ENCODE results near the gene IGF1R.

IGF1R gene

DNA sequence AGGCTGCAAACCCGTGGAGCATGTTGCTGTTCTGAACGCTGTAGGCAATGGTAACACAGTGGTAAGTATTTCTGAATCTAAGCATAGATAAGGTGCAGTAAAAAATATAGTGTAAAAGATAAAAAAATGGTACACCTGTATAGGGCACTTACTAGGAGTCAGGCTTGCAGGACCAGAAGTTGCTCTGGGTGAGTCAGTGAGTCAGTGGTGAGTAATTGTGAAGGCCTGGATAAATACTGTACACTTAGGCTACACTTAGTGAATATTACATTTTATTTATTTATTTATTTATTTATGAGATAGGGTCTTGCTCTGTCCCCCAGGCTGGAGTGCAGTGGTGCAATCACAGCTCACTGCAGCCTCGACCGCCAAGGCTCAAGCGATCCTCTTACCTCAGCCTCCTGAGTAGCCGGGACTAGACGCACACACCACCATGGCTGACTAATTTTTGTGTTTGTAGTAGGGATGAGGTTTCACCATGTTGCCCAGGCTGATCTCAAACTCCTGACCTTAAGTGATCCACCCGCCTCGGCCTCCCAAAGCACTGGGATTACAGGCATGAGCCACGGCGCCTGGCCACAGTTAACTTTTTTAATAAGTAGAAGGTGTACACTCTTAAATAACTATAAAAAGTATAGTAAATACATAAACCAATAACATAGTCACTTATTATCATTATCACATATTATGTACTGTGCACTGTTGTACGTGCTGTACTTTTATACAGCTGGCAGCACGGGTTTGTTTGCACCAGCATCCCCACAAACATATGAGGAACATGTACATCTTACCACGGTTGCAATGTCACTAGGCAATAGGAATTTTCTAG, 155.1 kb downstream of the IGF1R start:
- Mint-ChIP-seq H3K36me3 (ENCODE audit: low read depth) (no peaks in the 10 kb centered on the region), H3K27ac (no peak overlapping the region), H3K4me3 (no peak overlapping the region), H3K4me1 (ENCODE audit: low read depth) (peaks cover 7% of the 10 kb centered on the region), H3K27me3 (ENCODE audit: low read depth) (no peaks in the 10 kb centered on the region), H3K9me3 (no peaks in the 10 kb centered on the region)
- DNase-seq (ENCODE audit: low spot score), result no peak

- Mint-ChIP-seq H3K4me1 (ENCODE audit: low read depth) (peaks cover 7% of the 10 kb centered on the region), H3K9me3 (no peaks in the 10 kb centered on the region), H3K36me3 (ENCODE audit: low read depth) (no peaks in the 10 kb centered on the region), H3K27me3 (ENCODE audit: low read depth) (no peaks in the 10 kb centered on the region), H3K4me3 (no peak overlapping the region), H3K27ac (no peak overlapping the region)
- no peak for DNase-seq (ENCODE audit: low spot score)
Measured at GRCh38 chr15:98804057-98804380, 155.7 kb downstream of the IGF1R start.

GRCh38 chr15:98805434-98806274, 157.3 kb downstream of the IGF1R start:
- Mint-ChIP-seq H3K27ac (no peak overlapping the region), H3K9me3 (no peaks in the 10 kb centered on the region), H3K27me3 (ENCODE audit: low read depth) (no peaks in the 10 kb centered on the region), H3K36me3 (ENCODE audit: low read depth) (no peaks in the 10 kb centered on the region), H3K4me1 (ENCODE audit: low read depth) (peaks cover 7% of the 10 kb centered on the region), H3K4me3 (no peak overlapping the region)
- no peak for DNase-seq (ENCODE audit: low spot score)

GRCh38 chr15:98806275-98806895, 158.0 kb downstream of the IGF1R start:
- DNase-seq (ENCODE audit: low spot score), result no peak
- no peaks in the 10 kb centered on the region for H3K27me3 Mint-ChIP-seq (ENCODE audit: low read depth)
- no peak overlapping the region for H3K27ac Mint-ChIP-seq
- no peaks in the 10 kb centered on the region for H3K9me3 Mint-ChIP-seq
- no peaks in the 10 kb centered on the region for H3K36me3 Mint-ChIP-seq (ENCODE audit: low read depth)
- no peak overlapping the region for H3K4me3 Mint-ChIP-seq
- peaks cover 3% of the 10 kb centered on the region for H3K4me1 Mint-ChIP-seq (ENCODE audit: low read depth)

- Mint-ChIP-seq H3K36me3 (ENCODE audit: low read depth) (no peaks in the 10 kb centered on the region), H3K27me3 (ENCODE audit: low read depth) (no peaks in the 10 kb centered on the region), H3K4me3 (no peak overlapping the region), H3K4me1 (ENCODE audit: low read depth) (peaks cover 3% of the 10 kb centered on the region), H3K27ac (no peak overlapping the region), H3K9me3 (no peaks in the 10 kb centered on the region)
- no peak for DNase-seq (ENCODE audit: low spot score)
Measured at GRCh38 chr15:98807262-98807661, 158.9 kb downstream of the IGF1R start.

DNA sequence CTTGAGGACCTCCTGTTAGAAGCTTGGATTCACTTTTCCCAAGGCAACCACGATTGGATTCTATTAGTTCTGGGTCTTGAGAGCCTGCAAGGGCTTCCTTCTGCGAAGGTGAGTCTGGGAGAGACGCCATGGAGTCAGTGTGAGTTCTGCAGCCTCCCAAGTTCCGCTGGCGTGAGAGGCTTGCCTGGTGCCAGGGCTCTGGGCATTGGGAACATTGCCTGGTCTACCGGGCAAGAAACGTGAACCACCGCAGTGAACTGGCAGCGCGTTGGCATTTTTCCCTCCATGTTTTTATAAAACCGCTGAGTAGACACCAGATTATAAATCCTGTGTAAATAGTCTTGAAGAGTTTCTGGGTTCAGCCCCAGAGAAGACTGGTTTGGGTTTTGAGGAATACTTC, 160.9 kb downstream of the IGF1R start:
- Mint-ChIP-seq H3K4me1 (ENCODE audit: low read depth) (peaks cover 2% of the 10 kb centered on the region), H3K9me3 (no peaks in the 10 kb centered on the region), H3K27me3 (ENCODE audit: low read depth) (no peaks in the 10 kb centered on the region), H3K36me3 (ENCODE audit: low read depth) (no peaks in the 10 kb centered on the region), H3K27ac (no peak overlapping the region), H3K4me3 (no peak overlapping the region)
- DNase-seq (ENCODE audit: low spot score), result no peak

GRCh38 chr15:98812716-98813446, 164.5 kb downstream of the IGF1R start:
- Mint-ChIP-seq H3K27ac (no peak overlapping the region), H3K9me3 (peaks cover 7% of the 10 kb centered on the region), H3K4me3 (no peak overlapping the region), H3K36me3 (ENCODE audit: low read depth) (peaks cover 8% of the 10 kb centered on the region), H3K27me3 (ENCODE audit: low read depth) (no peaks in the 10 kb centered on the region), H3K4me1 (ENCODE audit: low read depth) (no peaks in the 10 kb centered on the region)
- DNase-seq (ENCODE audit: low spot score), result no peak

DNA sequence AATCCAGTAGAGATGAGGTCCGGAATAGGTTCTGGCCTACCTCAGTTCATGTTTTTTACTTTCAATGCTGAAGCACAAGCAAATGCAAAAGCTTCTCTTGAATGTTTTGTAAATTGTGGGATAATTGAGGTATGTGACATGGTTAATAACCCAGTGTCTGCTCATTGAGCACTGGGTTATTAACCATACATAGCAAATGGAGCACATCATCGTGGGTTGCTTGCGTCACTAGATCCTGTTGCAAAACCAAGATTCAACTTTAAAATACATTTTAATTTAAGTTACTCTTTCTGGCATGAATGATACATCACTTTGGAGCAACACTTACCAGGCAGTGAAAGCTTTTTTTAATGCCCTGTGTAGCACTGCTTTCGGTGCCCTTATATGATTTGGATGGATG, 165.6 kb downstream of the IGF1R start:
- Mint-ChIP-seq H3K4me3 (no peak overlapping the region), H3K36me3 (ENCODE audit: low read depth) (peaks cover 8% of the 10 kb centered on the region), H3K27ac (no peak overlapping the region), H3K27me3 (ENCODE audit: low read depth) (no peaks in the 10 kb centered on the region), H3K4me1 (ENCODE audit: low read depth) (no peaks in the 10 kb centered on the region), H3K9me3 (peaks cover 11% of the 10 kb centered on the region)
- DNase-seq (ENCODE audit: low spot score), result no peak

DNA sequence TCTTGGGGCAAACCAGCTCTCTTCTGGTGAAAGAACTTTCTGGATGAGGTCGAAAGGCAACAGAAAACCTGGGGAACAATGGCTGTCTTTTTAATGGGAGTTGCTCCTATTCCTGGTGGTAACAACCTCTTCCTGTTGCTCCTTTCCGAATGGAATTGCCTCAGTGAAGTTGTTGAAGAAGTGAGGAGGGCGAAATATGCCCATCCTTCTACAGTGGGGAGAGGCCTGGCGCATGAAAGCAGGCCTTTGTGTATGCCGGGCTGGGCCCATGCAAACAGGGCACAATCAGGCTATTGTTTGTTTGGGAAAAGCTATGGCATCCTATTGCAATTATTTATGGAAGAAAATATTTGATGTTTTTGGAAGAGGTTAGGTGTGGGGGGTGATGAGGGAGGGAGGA, 166.9 kb downstream of the IGF1R start:
- Mint-ChIP-seq H3K27me3 (ENCODE audit: low read depth) (no peaks in the 10 kb centered on the region), H3K27ac (no peak overlapping the region), H3K9me3 (peaks cover 11% of the 10 kb centered on the region), H3K36me3 (ENCODE audit: low read depth) (peaks cover 8% of the 10 kb centered on the region), H3K4me1 (ENCODE audit: low read depth) (no peaks in the 10 kb centered on the region), H3K4me3 (no peak overlapping the region)
- DNase-seq (ENCODE audit: low spot score), result no peak

DNA sequence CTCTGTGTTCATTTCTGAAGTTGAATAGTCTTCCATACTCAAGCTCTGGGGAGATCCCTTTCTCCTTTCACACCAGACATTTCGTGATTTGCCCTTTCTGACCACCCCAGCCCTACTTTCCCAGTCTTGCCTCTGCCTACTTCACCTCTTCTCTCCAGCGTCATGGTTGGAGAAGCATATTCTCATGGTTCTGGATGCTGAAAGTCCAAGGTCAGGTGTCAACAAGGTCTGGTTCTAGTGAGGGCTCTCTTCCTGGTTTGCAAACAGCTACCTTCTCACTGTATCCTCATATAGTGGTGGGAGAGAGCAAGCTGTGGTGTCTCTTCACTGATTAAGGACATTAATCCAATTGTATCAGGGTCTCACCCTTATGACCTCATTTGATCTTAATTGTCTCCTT, 169.4 kb downstream of the IGF1R start:
- H3K9me3 Mint-ChIP-seq, result peaks cover 14% of the 10 kb centered on the region
- no peaks in the 10 kb centered on the region for H3K4me1 Mint-ChIP-seq (ENCODE audit: low read depth)
- no peak overlapping the region for H3K27ac Mint-ChIP-seq
- no peaks in the 10 kb centered on the region for H3K27me3 Mint-ChIP-seq (ENCODE audit: low read depth)
- no peak for DNase-seq (ENCODE audit: low spot score)
- H3K4me3 Mint-ChIP-seq, result no peak overlapping the region
- peaks cover 9% of the 10 kb centered on the region for H3K36me3 Mint-ChIP-seq (ENCODE audit: low read depth)

- Mint-ChIP-seq H3K9me3 (peaks cover 37% of the 10 kb centered on the region), H3K27me3 (ENCODE audit: low read depth) (no peaks in the 10 kb centered on the region), H3K27ac (no peak overlapping the region), H3K36me3 (ENCODE audit: low read depth) (peaks cover 12% of the 10 kb centered on the region), H3K4me1 (ENCODE audit: low read depth) (peaks cover 4% of the 10 kb centered on the region), H3K4me3 (no peak overlapping the region)
- DNase-seq (ENCODE audit: low spot score), result no peak
Measured at GRCh38 chr15:98823012-98823458, 174.7 kb downstream of the IGF1R start.

DNA sequence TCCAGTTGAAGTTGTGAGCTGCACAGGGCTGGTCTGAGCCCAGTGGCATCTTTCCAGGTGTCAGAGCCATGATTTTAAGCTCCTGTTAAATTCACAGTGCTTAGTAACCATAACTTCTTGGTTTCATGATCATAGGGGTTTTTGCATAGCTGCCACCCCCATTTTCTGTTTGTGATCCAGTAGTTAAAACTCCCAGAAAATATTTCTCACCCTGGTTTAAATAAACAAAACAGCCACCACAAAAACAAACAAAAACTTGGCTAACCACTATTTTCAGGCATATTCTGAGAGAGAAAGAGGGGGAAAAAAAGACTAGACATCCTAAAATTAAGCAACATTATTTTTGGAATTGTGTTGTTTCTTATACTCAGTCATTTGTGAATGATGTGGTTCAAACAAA, 175.3 kb downstream of the IGF1R start:
- no peak overlapping the region for H3K27ac Mint-ChIP-seq
- no peak overlapping the region for H3K4me3 Mint-ChIP-seq
- H3K4me1 Mint-ChIP-seq (ENCODE audit: low read depth), result peaks cover 4% of the 10 kb centered on the region
- no peaks in the 10 kb centered on the region for H3K27me3 Mint-ChIP-seq (ENCODE audit: low read depth)
- H3K9me3 Mint-ChIP-seq, result peaks cover 42% of the 10 kb centered on the region
- peaks cover 14% of the 10 kb centered on the region for H3K36me3 Mint-ChIP-seq (ENCODE audit: low read depth)
- DNase-seq (ENCODE audit: low spot score), result no peak

DNA sequence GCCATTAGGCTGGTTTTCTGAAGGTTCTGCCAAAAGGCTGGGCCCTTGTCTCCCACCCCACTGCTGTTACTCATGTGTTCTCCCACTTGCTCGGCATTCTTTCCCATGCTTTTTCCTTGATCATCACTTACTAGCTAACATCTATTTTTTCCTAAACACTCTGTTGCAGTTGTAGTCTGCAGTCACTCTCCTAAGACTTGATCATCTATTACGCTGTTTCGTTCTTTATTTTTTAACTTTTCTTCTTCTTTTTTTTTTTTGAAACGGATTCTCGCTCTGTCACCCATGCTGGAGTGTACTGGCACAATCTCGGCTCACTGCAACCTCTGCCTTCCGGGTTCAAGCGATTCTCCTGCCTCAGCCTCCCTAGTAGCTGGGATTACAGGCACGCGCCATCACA, 176.3 kb downstream of the IGF1R start:
- no peak for DNase-seq (ENCODE audit: low spot score)
- Mint-ChIP-seq H3K4me3 (no peak overlapping the region), H3K27me3 (ENCODE audit: low read depth) (no peaks in the 10 kb centered on the region), H3K36me3 (ENCODE audit: low read depth) (peaks cover 17% of the 10 kb centered on the region), H3K9me3 (peaks cover 42% of the 10 kb centered on the region), H3K4me1 (ENCODE audit: low read depth) (peaks cover 4% of the 10 kb centered on the region), H3K27ac (no peak overlapping the region)

Data from T-helper 2 cell treated with Interferon-gamma antibody and Interleukin-4, amounts not matched to agents 5 μg/mL and 100 μg/mL, for 36 hours (primary cell).